Measurements from ENCODE around the gene JDP2. TPM values are rescaled to one million over a fixed set of nuclear protein-coding genes. Genes with fewer than 3 reads are reported as not detected.
"Not testable (repeated sequence)": the region's sequence is repeated elsewhere in the genome, so short reads cannot be mapped to it uniquely, and the experiment has no call there.

JDP2 gene
- 10 to 100 TPM; 18.4 to 19.6 (median 19.2) TPM for polyA plus RNA-seq (ENCODE audit: insufficient read length in 3 of 3)

GRCh38 chr14:75427482-75428229, at the start of gene JDP2:
TSS of gene JDP2 (plus strand) at chr14:75428022. CDS start at chr14:75437921, 9,899 bp downstream.
- peak in 1 of 3 donors; percentile 69 for DNase-seq (ENCODE audit: low read depth in 3 of 3, low spot score in 2 of 3)

GRCh38 chr14:75379246-75379929, 48.4 kb upstream of the JDP2 start:
- no peak for DNase-seq (ENCODE audit: low read depth in 3 of 3, low spot score in 2 of 3)

GRCh38 chr14:75379930-75380270, 47.9 kb upstream of the JDP2 start:
- DNase-seq (ENCODE audit: low read depth in 3 of 3, low spot score in 2 of 3) = no peak

- DNase-seq (ENCODE audit: low read depth in 3 of 3, low spot score in 2 of 3) = no peak
Measured at GRCh38 chr14:75380656-75381055, 47.2 kb upstream of the JDP2 start.

- DNase-seq (ENCODE audit: low read depth in 3 of 3, low spot score in 2 of 3) = no peak
Measured at GRCh38 chr14:75381642-75382041, 46.2 kb upstream of the JDP2 start.

- not testable (repeated sequence) for DNase-seq (ENCODE audit: low read depth in 3 of 3, low spot score in 2 of 3)
Measured at GRCh38 chr14:75383219-75383618, 44.6 kb upstream of the JDP2 start.

GRCh38 chr14:75383721-75384120, 44.1 kb upstream of the JDP2 start:
- DNase-seq (ENCODE audit: low read depth in 3 of 3, low spot score in 2 of 3) = no peak

GRCh38 chr14:75389679-75390078, 38.1 kb upstream of the JDP2 start:
- DNase-seq (ENCODE audit: low read depth in 3 of 3, low spot score in 2 of 3) = no peak

GRCh38 chr14:75390183-75390582, 37.6 kb upstream of the JDP2 start:
- DNase-seq (ENCODE audit: low read depth in 3 of 3, low spot score in 2 of 3) = no peak

GRCh38 chr14:75391953-75392352, 35.9 kb upstream of the JDP2 start:
- DNase-seq (ENCODE audit: low read depth in 3 of 3, low spot score in 2 of 3) = no peak

GRCh38 chr14:75392686-75393641, 34.9 kb upstream of the JDP2 start:
- no peak for DNase-seq (ENCODE audit: low read depth in 3 of 3, low spot score in 2 of 3)

GRCh38 chr14:75393794-75394193, 34.0 kb upstream of the JDP2 start:
- DNase-seq (ENCODE audit: low read depth in 3 of 3, low spot score in 2 of 3) = no peak

- DNase-seq (ENCODE audit: low read depth in 3 of 3, low spot score in 2 of 3) = no peak
Measured at GRCh38 chr14:75395862-75396261, 32.0 kb upstream of the JDP2 start.

- no peak for DNase-seq (ENCODE audit: low read depth in 3 of 3, low spot score in 2 of 3)
Measured at GRCh38 chr14:75399321-75399720, 28.5 kb upstream of the JDP2 start.

- no peak for DNase-seq (ENCODE audit: low read depth in 3 of 3, low spot score in 2 of 3)
Measured at GRCh38 chr14:75399843-75400775, 27.7 kb upstream of the JDP2 start.

- no peak for DNase-seq (ENCODE audit: low read depth in 3 of 3, low spot score in 2 of 3)
Measured at GRCh38 chr14:75401361-75401760, 26.5 kb upstream of the JDP2 start.

- no peak for DNase-seq (ENCODE audit: low read depth in 3 of 3, low spot score in 2 of 3)
Measured at GRCh38 chr14:75402867-75403413, 24.9 kb upstream of the JDP2 start.

- no peak for DNase-seq (ENCODE audit: low read depth in 3 of 3, low spot score in 2 of 3)
Measured at GRCh38 chr14:75404847-75405246, 23.0 kb upstream of the JDP2 start.

- DNase-seq (ENCODE audit: low read depth in 3 of 3, low spot score in 2 of 3) = no peak
Measured at GRCh38 chr14:75406102-75406501, 21.7 kb upstream of the JDP2 start.

- DNase-seq (ENCODE audit: low read depth in 3 of 3, low spot score in 2 of 3) = no peak
Measured at GRCh38 chr14:75406856-75407255, 21.0 kb upstream of the JDP2 start.
